GM12878 (cell line): ENCODE measurements around the gene MTO1. TPM values are rescaled to one million over a fixed set of nuclear protein-coding genes. Genes with fewer than 3 reads are reported as not detected.
A peak's percentile ranks its signal among the peaks of the same experiment; 100 is the strongest.

Experiments used
- ASH2L ChIP-seq: fragments of 300-600, 200-600 bp; sonication (generic); IDR thresholded peaks from 2 replicates; pipeline ENCODE4 v1.6.1; 2017; ENCODE audit warnings: low read depth, mild to moderate bottlenecking, borderline replicate concordance
- CHD2 ChIP-seq: IDR thresholded peaks from 2 replicates; pipeline ENCODE4 v1.6.1; 2011; ENCODE audit warnings: low read depth, low read length, improper control_type of control experiment, borderline replicate concordance
- E2F8 ChIP-seq: fragments of 450-650 bp; IDR thresholded peaks from 2 replicates; pipeline ENCODE4 v1.6.1; 2018; ENCODE audit warnings: mild to moderate bottlenecking, low read depth, moderate library complexity; ENCODE audit not compliant: partially characterized antibody
- GABPA ChIP-seq: IDR thresholded peaks from 2 replicates; pipeline ENCODE4 v1.6.1; 2014; ENCODE audit warnings: antibody characterized with exemption, low read depth, mild to moderate bottlenecking, inconsistent platforms
- HCFC1 ChIP-seq: fragments of 150-350 bp; IDR thresholded peaks from 2 replicates; pipeline ENCODE4 v1.6.1; 2014; ENCODE audit warnings: low read length
- IKZF2 ChIP-seq, 2 experiments: fragments of 450-650 bp; IDR thresholded peaks; 2 replicates each; pipeline ENCODE4 v1.6.1; 2017; ENCODE audit warnings: mild to moderate bottlenecking in 2 of 2, moderate library complexity in 2 of 2
- JUNB ChIP-seq: IDR thresholded peaks from 2 replicates; pipeline ENCODE4 v1.6.1; 2016; ENCODE audit warnings: antibody characterized with exemption, mild to moderate bottlenecking
- KDM1A ChIP-seq: fragments of 200-600 bp; sonication (generic); IDR thresholded peaks from 2 replicates; pipeline ENCODE4 v1.6.1; 2016; ENCODE audit warnings: borderline replicate concordance
- MTA2 ChIP-seq: fragments of 450-650 bp; IDR thresholded peaks from 2 replicates; pipeline ENCODE4 v1.6.1; 2016; ENCODE audit warnings: low read depth, mild to moderate bottlenecking, moderate library complexity
- MYC ChIP-seq: IDR thresholded peaks from 2 replicates; pipeline ENCODE4 v1.6.1; 2011; ENCODE audit warnings: mild to moderate bottlenecking, low read length, moderate library complexity, inconsistent platforms; ENCODE audit not compliant: insufficient read depth, insufficient replicate concordance, insufficient read length, severe bottlenecking
- NBN ChIP-seq: fragments of 450-650 bp; IDR thresholded peaks from 2 replicates; pipeline ENCODE4 v1.6.1; 2016
- NFIC ChIP-seq: IDR thresholded peaks from 2 replicates; pipeline ENCODE4 v1.6.1; 2012; ENCODE audit warnings: low read depth, mild to moderate bottlenecking, inconsistent platforms, low read length, moderate library complexity
- POLR2AphosphoS5 ChIP-seq: IDR thresholded peaks from 2 replicates; pipeline ENCODE4 v1.6.1; 2011; ENCODE audit warnings: mild to moderate bottlenecking, low read length, inconsistent platforms
- PRDM15 ChIP-seq: fragments of 450-650 bp; formaldehyde crosslinking; IDR thresholded peaks from 2 replicates; pipeline ENCODE4 v1.4.0; 2020; ENCODE audit warnings: mild to moderate bottlenecking, moderate library complexity
- RELA ChIP-seq: fragments of 450-650 bp; IDR thresholded peaks from 2 replicates; pipeline ENCODE4 v1.8.0; 2014; ENCODE audit warnings: borderline replicate concordance; ENCODE audit not compliant: partially characterized antibody
- SREBF2 ChIP-seq: IDR thresholded peaks from 2 replicates; pipeline ENCODE4 v1.6.1; 2012; ENCODE audit warnings: mild to moderate bottlenecking, low read length
- YBX1 ChIP-seq: fragments of 450-650 bp; IDR thresholded peaks from 2 replicates; pipeline ENCODE4 v1.6.1; 2016; ENCODE audit warnings: antibody characterized with exemption
- polyA plus RNA-seq, 11 experiments: library from polyadenylated mRNA; depleted of rRNA in 4 of 11; unstranded in 6 of 11; stranded (reverse) in 5 of 11; fragments of >200 nt; fragmentation: Nextera tagmentation in 4 of 11; fragmentation: Illumina TruSeq in 1 of 11; extraction: Ambion mirVana in 4 of 11; extraction: Trizol in 1 of 11; gene quantifications; 1 replicate in 1 of 11; 2 replicates in 10 of 11; pipeline versions ENCODE4 v1.2.1 to v1.2.3, GENCODE V29; 2011 to 2016; ENCODE audit warnings: inconsistent platforms in 2 of 11, missing spikeins in 2 of 11, low read depth in 1 of 11
- total RNA-seq, 4 experiments: library from RNA; depleted of rRNA in 3 of 4; stranded (reverse); fragments of >200 nt in 3 of 4; fragmentation: Illumina TruSeq in 1 of 4; extraction: Trizol in 1 of 4; gene quantifications; 2 replicates each; pipeline versions ENCODE4 v1.2.1 to v1.2.3, GENCODE V29; 2013 to 2021
- TF ChIP-seq, protein P1 (sequence below): fragments of 450-650 bp; IDR thresholded peaks from 2 replicates; pipeline ENCODE4 v1.6.1; 2017; ENCODE audit warnings: borderline replicate concordance
- TF ChIP-seq, protein P2 (sequence below): IDR thresholded peaks from 2 replicates; pipeline ENCODE4 v1.6.1; 2011; ENCODE audit warnings: low read depth, mild to moderate bottlenecking, low read length, moderate library complexity, borderline replicate concordance; ENCODE audit errors: extremely low read depth
- TF ChIP-seq, protein P3 (sequence below): IDR thresholded peaks from 2 replicates; pipeline ENCODE4 v1.6.1; 2011; ENCODE audit warnings: low read depth, low read length, improper control_type of control experiment, borderline replicate concordance
- TF ChIP-seq, protein P4 (sequence below): IDR thresholded peaks from 2 replicates; pipeline ENCODE4 v1.6.1; 2012; ENCODE audit warnings: low read depth, low read length, improper control_type of control experiment

The MTO1 gene
- total and polyA plus RNA-seq, 10 of the 15 experiments (the other 5 are each of a cell fraction or from before 2014, with no cell fraction given) = 24.8 to 53.6 (median 33.1) TPM

DNA sequence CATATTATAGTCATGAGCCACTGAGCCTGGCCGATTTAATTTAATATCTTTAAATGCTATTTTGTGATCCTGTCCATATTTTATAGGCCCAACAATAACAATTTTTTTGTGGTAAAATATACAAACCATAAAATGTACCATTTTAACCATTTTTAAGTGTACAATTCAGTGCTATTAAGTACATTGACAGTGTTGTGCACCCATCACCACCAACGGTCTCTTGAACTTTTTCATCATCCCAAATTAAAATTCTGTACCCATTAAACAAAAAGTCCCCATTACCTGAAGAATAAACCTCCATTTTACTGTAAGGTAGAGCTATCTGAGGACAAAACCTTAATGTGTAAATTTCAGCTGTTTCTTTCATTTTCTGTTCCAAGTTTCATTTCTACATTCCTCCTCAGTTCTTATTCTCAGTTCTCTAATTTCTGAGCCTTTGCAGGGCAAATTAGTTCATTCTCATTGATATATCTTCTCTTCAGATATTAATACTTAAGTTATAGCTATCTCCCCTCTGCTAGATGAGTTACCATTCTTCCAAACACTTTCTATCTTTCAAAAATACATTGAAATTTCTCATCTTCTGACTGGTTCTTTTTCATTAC is 10.3 kb downstream of the MTO1 start (continued):
- no peak for TF ChIP-seq PRDM15 (CRISPR knock-in tag)
- no peak for TF ChIP-seq E2F8
- no peak for TF ChIP-seq HCFC1
- no peak for TF ChIP-seq RELA
- TF ChIP-seq POLR2AphosphoS5 = no peak
- TF ChIP-seq, protein P1, sequence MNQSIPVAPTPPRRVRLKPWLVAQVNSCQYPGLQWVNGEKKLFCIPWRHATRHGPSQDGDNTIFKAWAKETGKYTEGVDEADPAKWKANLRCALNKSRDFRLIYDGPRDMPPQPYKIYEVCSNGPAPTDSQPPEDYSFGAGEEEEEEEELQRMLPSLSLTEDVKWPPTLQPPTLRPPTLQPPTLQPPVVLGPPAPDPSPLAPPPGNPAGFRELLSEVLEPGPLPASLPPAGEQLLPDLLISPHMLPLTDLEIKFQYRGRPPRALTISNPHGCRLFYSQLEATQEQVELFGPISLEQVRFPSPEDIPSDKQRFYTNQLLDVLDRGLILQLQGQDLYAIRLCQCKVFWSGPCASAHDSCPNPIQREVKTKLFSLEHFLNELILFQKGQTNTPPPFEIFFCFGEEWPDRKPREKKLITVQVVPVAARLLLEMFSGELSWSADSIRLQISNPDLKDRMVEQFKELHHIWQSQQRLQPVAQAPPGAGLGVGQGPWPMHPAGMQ = no peak
- peak; percentile 46 for TF ChIP-seq JUNB
- no peak for TF ChIP-seq ASH2L
- peak in 1 of 2 experiments; percentile 46; a peak in 3 of 4 replicates for TF ChIP-seq IKZF2 (IDR thresholded peaks at IDR 0.05)
- TF ChIP-seq NFIC = peak; percentile 85
- TF ChIP-seq YBX1 = no peak
- TF ChIP-seq SREBF2 = no peak
- TF ChIP-seq, protein P2, sequence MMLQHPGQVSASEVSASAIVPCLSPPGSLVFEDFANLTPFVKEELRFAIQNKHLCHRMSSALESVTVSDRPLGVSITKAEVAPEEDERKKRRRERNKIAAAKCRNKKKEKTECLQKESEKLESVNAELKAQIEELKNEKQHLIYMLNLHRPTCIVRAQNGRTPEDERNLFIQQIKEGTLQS = no peak
- TF ChIP-seq CHD2 = no peak
- TF ChIP-seq GABPA = no peak
- peak; percentile 85 for TF ChIP-seq MTA2
- TF ChIP-seq MYC = no peak
- TF ChIP-seq NBN = peak; percentile 49; the same call in 1 of the 2 replicates
- TF ChIP-seq, protein P3, sequence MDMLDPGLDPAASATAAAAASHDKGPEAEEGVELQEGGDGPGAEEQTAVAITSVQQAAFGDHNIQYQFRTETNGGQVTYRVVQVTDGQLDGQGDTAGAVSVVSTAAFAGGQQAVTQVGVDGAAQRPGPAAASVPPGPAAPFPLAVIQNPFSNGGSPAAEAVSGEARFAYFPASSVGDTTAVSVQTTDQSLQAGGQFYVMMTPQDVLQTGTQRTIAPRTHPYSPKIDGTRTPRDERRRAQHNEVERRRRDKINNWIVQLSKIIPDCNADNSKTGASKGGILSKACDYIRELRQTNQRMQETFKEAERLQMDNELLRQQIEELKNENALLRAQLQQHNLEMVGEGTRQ = no peak
- TF ChIP-seq, protein P4, sequence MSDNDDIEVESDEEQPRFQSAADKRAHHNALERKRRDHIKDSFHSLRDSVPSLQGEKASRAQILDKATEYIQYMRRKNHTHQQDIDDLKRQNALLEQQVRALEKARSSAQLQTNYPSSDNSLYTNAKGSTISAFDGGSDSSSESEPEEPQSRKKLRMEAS = no peak
- no peak for TF ChIP-seq KDM1A
